HepG2 (cell line): ENCODE measurements around the gene OARD1. TPM values are rescaled to one million over a fixed set of nuclear protein-coding genes. Genes with fewer than 3 reads are reported as not detected.

Source experiments
- ELF1 ChIP-seq: sonication (generic); formaldehyde crosslinking; IDR thresholded peaks from 2 replicates; pipeline ENCODE4 v1.4.0; 2020; ENCODE audit warnings: missing genetic modification reagents
- GZF1 ChIP-seq: sonication (generic); formaldehyde crosslinking; IDR thresholded peaks from 2 replicates; pipeline ENCODE4 v1.5.1; 2020; ENCODE audit warnings: mild to moderate bottlenecking, missing genetic modification reagents
- NFIC ChIP-seq: IDR thresholded peaks from 2 replicates; pipeline ENCODE4 v1.6.1; 2012; ENCODE audit warnings: mild to moderate bottlenecking, low read length, inconsistent platforms
- PAWR ChIP-seq: sonication (generic); formaldehyde crosslinking; IDR thresholded peaks from 2 replicates; pipeline ENCODE4 v1.4.0; 2020; ENCODE audit warnings: missing genetic modification reagents, mild to moderate bottlenecking, borderline replicate concordance
- RFX1 ChIP-seq: fragments of 450-650 bp; IDR thresholded peaks from 2 replicates; pipeline ENCODE4 v1.6.1; 2017
- SETDB1 ChIP-seq: sonication (generic); formaldehyde crosslinking; IDR thresholded peaks from 2 replicates; pipeline ENCODE4 v1.5.1; 2020; ENCODE audit warnings: missing genetic modification reagents, mild to moderate bottlenecking, borderline replicate concordance
- SP4 ChIP-seq: sonication (generic); formaldehyde crosslinking; IDR thresholded peaks from 2 replicates; pipeline ENCODE4 v1.8.1; 2023; ENCODE audit warnings: mild to moderate bottlenecking, missing genetic modification reagents
- TBX2 ChIP-seq: sonication (generic); formaldehyde crosslinking; IDR thresholded peaks from 2 replicates; pipeline ENCODE4 v1.5.0; 2020; ENCODE audit warnings: missing genetic modification reagents, mild to moderate bottlenecking, borderline replicate concordance
- TGIF2 ChIP-seq: IDR thresholded peaks from 2 replicates; pipeline ENCODE4 v1.6.1; 2016; ENCODE audit warnings: control low read depth, missing compliant biosample characterization
- ZBTB38 ChIP-seq: sonication (generic); formaldehyde crosslinking; IDR thresholded peaks from 2 replicates; pipeline ENCODE4 v1.5.1; 2020; ENCODE audit warnings: mild to moderate bottlenecking, missing genetic modification reagents
- ZBTB7B ChIP-seq: sonication (generic); formaldehyde crosslinking; IDR thresholded peaks from 2 replicates; pipeline ENCODE4 v1.4.0; 2020; ENCODE audit warnings: missing genetic modification reagents
- ZMAT5 ChIP-seq: sonication (generic); formaldehyde crosslinking; IDR thresholded peaks from 2 replicates; pipeline ENCODE4 v1.5.0; 2020; ENCODE audit warnings: mild to moderate bottlenecking, low read depth, missing genetic modification reagents, borderline replicate concordance
- ZNF138 ChIP-seq: sonication (generic); formaldehyde crosslinking; IDR thresholded peaks from 2 replicates; pipeline ENCODE4 v1.5.0; 2020; ENCODE audit warnings: mild to moderate bottlenecking, low read depth, missing genetic modification reagents
- ZNF329 ChIP-seq: sonication (generic); formaldehyde crosslinking; IDR thresholded peaks from 2 replicates; pipeline ENCODE4 v1.9.0; 2021; ENCODE audit warnings: low read depth, mild to moderate bottlenecking, missing genetic modification reagents
- ZNF331 ChIP-seq: sonication (generic); formaldehyde crosslinking; IDR thresholded peaks from 2 replicates; pipeline ENCODE4 v1.4.0; 2020; ENCODE audit warnings: missing genetic modification reagents
- ZNF33B ChIP-seq: sonication (generic); formaldehyde crosslinking; IDR thresholded peaks from 2 replicates; pipeline ENCODE4 v1.5.1; 2020; ENCODE audit warnings: mild to moderate bottlenecking, missing genetic modification reagents
- ZNF512 ChIP-seq: sonication (generic); formaldehyde crosslinking; IDR thresholded peaks from 2 replicates; pipeline ENCODE4 v1.4.0; 2020; ENCODE audit warnings: mild to moderate bottlenecking, missing genetic modification reagents
- ZNF615 ChIP-seq: sonication (generic); formaldehyde crosslinking; IDR thresholded peaks from 2 replicates; pipeline ENCODE4 v1.5.0; 2020; ENCODE audit warnings: mild to moderate bottlenecking, missing genetic modification reagents, borderline replicate concordance
- ZNF790 ChIP-seq: sonication (generic); formaldehyde crosslinking; IDR thresholded peaks from 2 replicates; pipeline ENCODE4 v1.8.0; 2022; ENCODE audit warnings: missing genetic modification reagents, mild to moderate bottlenecking, borderline replicate concordance
- ZSCAN20 ChIP-seq: sonication (generic); formaldehyde crosslinking; IDR thresholded peaks from 2 replicates; pipeline ENCODE4 v1.4.0; 2020; ENCODE audit warnings: missing genetic modification reagents, mild to moderate bottlenecking, borderline replicate concordance
- ZSCAN29 ChIP-seq: sonication (generic); formaldehyde crosslinking; conservative IDR thresholded peaks from 2 replicates; pipeline ENCODE4 v1.4.0; 2020; ENCODE audit warnings: mild to moderate bottlenecking, missing genetic modification reagents
- polyA plus RNA-seq, 8 experiments: library from polyadenylated mRNA; depleted of rRNA in 3 of 8; stranded (reverse) in 7 of 8; unstranded in 1 of 8; fragments of >200 nt; fragmentation: Illumina TruSeq in 4 of 8; extraction: Trizol in 4 of 8; gene quantifications; 2 replicates each; pipeline versions ENCODE4 v1.2.1 to v1.2.3, GENCODE V29; 2011 to 2016; ENCODE audit warnings: low read depth in 4 of 8, missing spikeins in 1 of 8, mixed read lengths in 1 of 8; ENCODE audit not compliant: insufficient read depth in 1 of 8
- total RNA-seq, 5 experiments: library from RNA; depleted of rRNA; stranded (reverse); fragments of >200 nt; fragmentation: Illumina TruSeq; extraction: Trizol; gene quantifications; 2 replicates each; pipeline ENCODE4 v1.2.3, GENCODE V29; 2016; ENCODE audit warnings: low read depth in 1 of 5
- TF ChIP-seq, protein P1 (sequence below): sonication (generic); formaldehyde crosslinking; IDR thresholded peaks from 2 replicates; pipeline ENCODE4 v1.9.0; 2021; ENCODE audit warnings: missing genetic modification reagents, mild to moderate bottlenecking, borderline replicate concordance
- TF ChIP-seq, protein P2 (sequence below): sonication (generic); formaldehyde crosslinking; IDR thresholded peaks from 2 replicates; pipeline ENCODE4 v1.5.0; 2020; ENCODE audit warnings: missing genetic modification reagents

Gene OARD1
- total and polyA plus RNA-seq, 2 of the 13 experiments (the other 11 are each of a cell fraction or from before 2014, with no cell fraction given) = 18.4 to 49.0 TPM

GRCh38 chr6:41040101-41040939 is 31.8 kb downstream of the OARD1 start (continued):
- TF ChIP-seq, protein P1, sequence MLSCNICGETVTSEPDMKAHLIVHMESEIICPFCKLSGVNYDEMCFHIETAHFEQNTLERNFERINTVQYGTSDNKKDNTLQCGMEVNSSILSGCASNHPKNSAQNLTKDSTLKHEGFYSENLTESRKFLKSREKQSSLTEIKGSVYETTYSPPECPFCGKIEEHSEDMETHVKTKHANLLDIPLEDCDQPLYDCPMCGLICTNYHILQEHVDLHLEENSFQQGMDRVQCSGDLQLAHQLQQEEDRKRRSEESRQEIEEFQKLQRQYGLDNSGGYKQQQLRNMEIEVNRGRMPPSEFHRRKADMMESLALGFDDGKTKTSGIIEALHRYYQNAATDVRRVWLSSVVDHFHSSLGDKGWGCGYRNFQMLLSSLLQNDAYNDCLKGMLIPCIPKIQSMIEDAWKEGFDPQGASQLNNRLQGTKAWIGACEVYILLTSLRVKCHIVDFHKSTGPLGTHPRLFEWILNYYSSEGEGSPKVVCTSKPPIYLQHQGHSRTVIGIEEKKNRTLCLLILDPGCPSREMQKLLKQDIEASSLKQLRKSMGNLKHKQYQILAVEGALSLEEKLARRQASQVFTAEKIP = no peak
- TF ChIP-seq, protein P2, sequence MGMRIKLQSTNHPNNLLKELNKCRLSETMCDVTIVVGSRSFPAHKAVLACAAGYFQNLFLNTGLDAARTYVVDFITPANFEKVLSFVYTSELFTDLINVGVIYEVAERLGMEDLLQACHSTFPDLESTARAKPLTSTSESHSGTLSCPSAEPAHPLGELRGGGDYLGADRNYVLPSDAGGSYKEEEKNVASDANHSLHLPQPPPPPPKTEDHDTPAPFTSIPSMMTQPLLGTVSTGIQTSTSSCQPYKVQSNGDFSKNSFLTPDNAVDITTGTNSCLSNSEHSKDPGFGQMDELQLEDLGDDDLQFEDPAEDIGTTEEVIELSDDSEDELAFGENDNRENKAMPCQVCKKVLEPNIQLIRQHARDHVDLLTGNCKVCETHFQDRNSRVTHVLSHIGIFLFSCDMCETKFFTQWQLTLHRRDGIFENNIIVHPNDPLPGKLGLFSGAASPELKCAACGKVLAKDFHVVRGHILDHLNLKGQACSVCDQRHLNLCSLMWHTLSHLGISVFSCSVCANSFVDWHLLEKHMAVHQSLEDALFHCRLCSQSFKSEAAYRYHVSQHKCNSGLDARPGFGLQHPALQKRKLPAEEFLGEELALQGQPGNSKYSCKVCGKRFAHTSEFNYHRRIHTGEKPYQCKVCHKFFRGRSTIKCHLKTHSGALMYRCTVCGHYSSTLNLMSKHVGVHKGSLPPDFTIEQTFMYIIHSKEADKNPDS (CRISPR knock-in tag) = no peak; the same call in 1 of the 2 replicates
- TF ChIP-seq ZBTB38 (CRISPR knock-in tag) (no peak), SP4 (CRISPR knock-in tag) (peak; percentile 63; the same call in 1 of the 2 replicates), ZNF138 (CRISPR knock-in tag) (no peak), ZNF33B (CRISPR knock-in tag) (0 out of 2 replicates have a peak, but pooled peaks have one; percentile 73), NFIC (peak; percentile 23; the same call in 1 of the 2 replicates), ZSCAN29 (CRISPR knock-in tag) (peak; percentile 40; the same call in 1 of the 2 replicates), PAWR (CRISPR knock-in tag) (no peak), ZNF615 (no peak), ZSCAN20 (0 out of 2 replicates have a peak, but pooled peaks have one; percentile 75), ZMAT5 (no peak), ZNF512 (no peak), TGIF2 (peak; percentile 93; the same call in 1 of the 2 replicates), ZBTB7B (CRISPR knock-in tag) (peak; percentile 74), GZF1 (CRISPR knock-in tag) (no peak), ZNF329 (no peak), ELF1 (CRISPR knock-in tag) (no peak; the same call in 1 of the 2 replicates), ZNF331 (CRISPR knock-in tag) (no peak), TBX2 (peak; percentile 90), SETDB1 (CRISPR knock-in tag) (no peak), ZNF790 (CRISPR knock-in tag) (no peak), RFX1 (no peak)
